B cell (primary cell): Measurements from ENCODE around the gene ZIC5. TPM values are rescaled to one million over a fixed set of nuclear protein-coding genes. Genes with fewer than 3 reads are reported as not detected.
A peak's percentile ranks its signal among the peaks of the same experiment; 100 is the strongest.

Experiments
- ATAC-seq: fragments of 200-7000 bp; cut with Tn5 transposase; one replicate; pipeline ENCODE4 v1.10.0; 2021; ENCODE audit warnings: low read depth, mild to moderate bottlenecking, moderate number of reproducible peaks, moderate library complexity
- CTCF ChIA-PET: fragments of 350-600 bp; sonication (Branson Sonifier 250); formaldehyde crosslinking; loops from one replicate; lab custom pipeline; 2021; ENCODE audit warnings: antibody characterized with exemption, inconsistent platforms; lab: Charles Lee
- POLR2A ChIA-PET: fragments of 350-600 bp; sonication (Branson Sonifier 250); formaldehyde crosslinking; loops from one replicate; lab custom pipeline; 2021; ENCODE audit warnings: antibody characterized with exemption; lab: Charles Lee
- DNase-seq: peaks from one replicate; pipeline ENCODE4 v3.0.0; 2013
- H2AFZ ChIP-seq: 2 replicates; pipeline ENCODE4 v1.6.1; 2012; ENCODE audit warnings: mild to moderate bottlenecking, low read depth, low read length; ENCODE audit not compliant: insufficient read depth, poor library complexity, severe bottlenecking
- H3K27ac ChIP-seq, 2 donors: 1 replicate in 1 of 2; 2 replicates in 1 of 2; pipeline ENCODE4 v1.5.1; 2012 to 2013; ENCODE audit warnings: low read length in 2 of 2, mild to moderate bottlenecking in 2 of 2, moderate library complexity in 1 of 2
- H3K27me3 ChIP-seq, 4 experiments: fragments of 200-600 bp in 1 of 4; sonication (generic) in 1 of 4; replicated peaks in 1 of 4; 1 replicate in 2 of 4; 2 replicates in 2 of 4; pipeline versions ENCODE4 v1.6.1 to v1.7.0; 2013 to 2016; ENCODE audit warnings: low read length in 3 of 4, mild to moderate bottlenecking in 2 of 4, mixed read lengths in 1 of 4, moderate library complexity in 1 of 4; ENCODE audit not compliant: insufficient read depth in 4 of 4, control insufficient read depth in 3 of 4; ENCODE audit errors: control extremely low read depth in 1 of 4
- H3K36me3 ChIP-seq, 2 experiments: replicated peaks in 1 of 2; 1 replicate in 1 of 2; 2 replicates in 1 of 2; pipeline versions ENCODE4 v1.6.1 to v1.7.1; 2013; ENCODE audit warnings: low read length in 1 of 2; ENCODE audit not compliant: insufficient read depth in 2 of 2, control insufficient read depth in 1 of 2; ENCODE audit errors: control extremely low read depth in 1 of 2, extremely low read depth in 1 of 2
- H3K4me1 ChIP-seq, 2 donors: fragments of 200-600 bp in 1 of 2; sonication (generic) in 1 of 2; 1 replicate in 1 of 2; 2 replicates in 1 of 2; pipeline versions ENCODE4 v1.5.1 to v1.6.1; 2013 to 2017; ENCODE audit warnings: low read length in 2 of 2; ENCODE audit not compliant: control insufficient read depth in 2 of 2, insufficient read depth in 2 of 2
- H3K4me2 ChIP-seq: replicated peaks from 2 replicates; pipeline ENCODE3; 2012; ENCODE audit warnings: mild to moderate bottlenecking, low read depth, low read length; ENCODE audit not compliant: poor library complexity, severe bottlenecking
- H3K4me3 ChIP-seq, 5 experiments: fragments of 200-600 bp in 1 of 5; sonication (generic) in 1 of 5; 1 replicate in 3 of 5; 2 replicates in 2 of 5; pipeline versions ENCODE4 v1.5.1 to v1.7.0; 2011 to 2016; ENCODE audit warnings: low read length in 4 of 5, mild to moderate bottlenecking in 4 of 5, low read depth in 2 of 5, control low read depth in 1 of 5, moderate library complexity in 1 of 5; ENCODE audit not compliant: insufficient read depth in 1 of 5; ENCODE audit errors: control extremely low read depth in 1 of 5, extremely low read depth in 1 of 5
- H3K79me2 ChIP-seq: fragments of 200-600 bp; sonication (generic); one replicate; pipeline ENCODE4 v1.6.0; 2016; ENCODE audit warnings: low read length; ENCODE audit not compliant: control insufficient read depth, insufficient read depth
- H3K9ac ChIP-seq: fragments of 200-600 bp; sonication (generic); 2 replicates; pipeline ENCODE4 v1.6.1; 2017; ENCODE audit warnings: mild to moderate bottlenecking, low read length, moderate library complexity
- H3K9me3 ChIP-seq, 3 donors: one replicate each; pipeline versions ENCODE4 v1.6.1 to v1.7.1; 2013; ENCODE audit warnings: low read length in 2 of 3; ENCODE audit not compliant: control insufficient read depth in 2 of 3, insufficient read depth in 1 of 3; ENCODE audit errors: control extremely low read depth in 1 of 3
- H4K20me1 ChIP-seq: 2 replicates; pipeline ENCODE4 v1.6.0; 2012; ENCODE audit warnings: mild to moderate bottlenecking, low read length; ENCODE audit not compliant: insufficient read depth, control insufficient read depth, poor library complexity, severe bottlenecking
- H3K27ac Mint-ChIP-seq: one replicate; pipeline ENCODE4 v1.8.0; 2021; ENCODE audit warnings: mixed read lengths
- H3K27me3 Mint-ChIP-seq: one replicate; pipeline ENCODE4 v1.8.0; 2021; ENCODE audit warnings: mixed read lengths
- H3K4me1 Mint-ChIP-seq: one replicate; pipeline ENCODE4 v1.8.0; 2021; ENCODE audit warnings: mixed read lengths
- H3K4me3 Mint-ChIP-seq: one replicate; pipeline ENCODE4 v1.8.0; 2021; ENCODE audit warnings: mixed read lengths
- H3K9me3 Mint-ChIP-seq: one replicate; pipeline ENCODE4 v1.8.0; 2022; ENCODE audit warnings: mixed read lengths; ENCODE audit not compliant: insufficient read depth
- EZH2 ChIP-seq: IDR thresholded peaks from 2 replicates; pipeline ENCODE4 v1.6.1; 2012; ENCODE audit warnings: borderline replicate concordance, low read depth, mild to moderate bottlenecking, moderate library complexity, low read length; ENCODE audit not compliant: insufficient read depth, poor library complexity, severe bottlenecking
- WGBS: methylation state at CpG from one replicate; pipeline ENCODE4 v1.1.5; 2013; ENCODE audit warnings: missing lambda C conversion rate; ENCODE audit not compliant: insufficient coverage; 5-methylcytosine and 5-hydroxymethylcytosine counted together
- intact Hi-C: fragments of 100-400 bp; cut with micrococcal nuclease; formaldehyde crosslinking; loops from one replicate; pipeline ENCODE4 v1.10.0; 2022
- polyA plus RNA-seq: library from polyadenylated mRNA; depleted of rRNA; stranded (reverse); fragments of >200 nt; gene quantifications from 2 replicates; pipeline ENCODE4 v1.2.3, GENCODE V29; 2012
- total RNA-seq, 2 donors: library from RNA; stranded (reverse); fragments of 120-200 nt in 1 of 2; gene quantifications; 1 replicate in 1 of 2; 2 replicates in 1 of 2; pipeline versions ENCODE4 v1.2.3 to v1.2.4, GENCODE V29; 2013 to 2022
- TF ChIP-seq, protein P1 (sequence below): fragments of 200-600 bp; IDR thresholded peaks from one replicate; pipeline ENCODE4 v1.8.0; 2022; ENCODE audit warnings: antibody characterized with exemption, mild to moderate bottlenecking

ZIC5 gene
- total and polyA plus RNA-seq, 2 donors (not counting 1 experiment from before 2014, with no cell fraction given): not detected

DNA sequence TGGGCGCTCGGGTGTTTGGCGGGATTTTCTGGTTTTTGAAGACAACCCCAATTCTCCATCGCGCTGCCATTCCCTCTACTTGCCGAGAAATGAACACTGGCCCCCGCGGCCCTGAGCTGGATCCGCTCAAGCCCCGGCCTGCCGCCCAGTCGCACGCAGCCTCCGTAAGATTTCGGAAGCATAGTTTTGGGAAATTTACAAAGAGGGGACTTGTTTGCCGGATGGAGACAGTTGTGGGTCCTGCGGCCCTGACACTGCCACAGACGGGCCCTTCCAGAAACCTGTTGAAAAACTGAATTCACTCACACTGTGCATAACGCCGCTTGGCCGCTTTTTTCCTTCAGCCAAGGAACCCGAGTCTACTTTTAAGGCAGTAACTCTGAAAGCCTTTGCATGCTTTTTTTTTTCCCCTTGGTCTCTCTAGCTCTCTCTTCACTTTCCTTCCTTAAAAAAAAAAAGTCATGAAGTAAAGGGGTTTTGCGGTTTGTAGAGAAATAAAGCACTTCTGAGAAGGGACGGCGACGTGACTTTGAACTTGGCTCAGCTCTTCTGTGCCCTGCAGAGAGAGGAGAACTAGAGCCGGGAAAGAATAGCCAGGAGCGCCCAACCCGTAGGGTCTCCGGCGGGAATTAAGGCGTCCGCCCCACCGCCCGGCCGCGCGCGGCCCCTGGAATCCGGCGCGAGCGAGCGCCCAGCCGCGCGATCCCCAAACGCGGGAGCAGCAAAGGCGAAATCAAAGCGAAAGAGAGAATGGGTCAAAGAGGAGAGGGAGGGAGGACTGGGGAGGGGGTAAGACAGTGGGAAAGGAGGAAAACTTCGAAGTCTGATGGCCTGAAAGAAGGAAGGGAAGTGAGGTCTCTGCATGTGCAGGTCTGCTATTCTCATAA is 6.6 kb upstream of the ZIC5 start:
- Histone ChIP-seq H3K4me1 (peaks cover 21 to 57% of the 10 kb centered on the region in 2 donors), H3K4me2 (peak overlapping the region; percentile 4), H3K9ac (no peak overlapping the region), H3K4me3 (no peak overlapping the region), H2AFZ (no peak overlapping the region), H3K27me3 (peaks cover 4 to 85% (median 74%) of the 10 kb centered on the region in 4 experiments), H3K27ac (no peak overlapping the region), H3K36me3 (no peaks in the 10 kb centered on the region), H3K9me3 (peaks cover 4 to 57% (median 42%) of the 10 kb centered on the region in 3 donors), H4K20me1 (no peaks in the 10 kb centered on the region), H3K79me2 (no peaks in the 10 kb centered on the region)
- intact Hi-C loops: loop anchor here (10.0 kb wide), 1 partner anchor 533 kb away; no protein-coding TSS in a partner anchor
- peak; percentile 37 for DNase-seq
- Mint-ChIP-seq H3K4me1 (peaks cover 7% of the 10 kb centered on the region), H3K27me3 (peaks cover 56% of the 10 kb centered on the region), H3K27ac (no peak overlapping the region), H3K9me3 (no peaks in the 10 kb centered on the region), H3K4me3 (no peak overlapping the region)
- ChIA-PET CTCF (no interaction called here), POLR2A (no interaction called here)
- no peak for ATAC-seq
- WGBS: 16% methylated on average over 27 of the region's 52 CpGs
- TF ChIP-seq, protein P1, sequence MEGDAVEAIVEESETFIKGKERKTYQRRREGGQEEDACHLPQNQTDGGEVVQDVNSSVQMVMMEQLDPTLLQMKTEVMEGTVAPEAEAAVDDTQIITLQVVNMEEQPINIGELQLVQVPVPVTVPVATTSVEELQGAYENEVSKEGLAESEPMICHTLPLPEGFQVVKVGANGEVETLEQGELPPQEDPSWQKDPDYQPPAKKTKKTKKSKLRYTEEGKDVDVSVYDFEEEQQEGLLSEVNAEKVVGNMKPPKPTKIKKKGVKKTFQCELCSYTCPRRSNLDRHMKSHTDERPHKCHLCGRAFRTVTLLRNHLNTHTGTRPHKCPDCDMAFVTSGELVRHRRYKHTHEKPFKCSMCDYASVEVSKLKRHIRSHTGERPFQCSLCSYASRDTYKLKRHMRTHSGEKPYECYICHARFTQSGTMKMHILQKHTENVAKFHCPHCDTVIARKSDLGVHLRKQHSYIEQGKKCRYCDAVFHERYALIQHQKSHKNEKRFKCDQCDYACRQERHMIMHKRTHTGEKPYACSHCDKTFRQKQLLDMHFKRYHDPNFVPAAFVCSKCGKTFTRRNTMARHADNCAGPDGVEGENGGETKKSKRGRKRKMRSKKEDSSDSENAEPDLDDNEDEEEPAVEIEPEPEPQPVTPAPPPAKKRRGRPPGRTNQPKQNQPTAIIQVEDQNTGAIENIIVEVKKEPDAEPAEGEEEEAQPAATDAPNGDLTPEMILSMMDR: no peak
- TF ChIP-seq EZH2: peak; percentile 96

DNA sequence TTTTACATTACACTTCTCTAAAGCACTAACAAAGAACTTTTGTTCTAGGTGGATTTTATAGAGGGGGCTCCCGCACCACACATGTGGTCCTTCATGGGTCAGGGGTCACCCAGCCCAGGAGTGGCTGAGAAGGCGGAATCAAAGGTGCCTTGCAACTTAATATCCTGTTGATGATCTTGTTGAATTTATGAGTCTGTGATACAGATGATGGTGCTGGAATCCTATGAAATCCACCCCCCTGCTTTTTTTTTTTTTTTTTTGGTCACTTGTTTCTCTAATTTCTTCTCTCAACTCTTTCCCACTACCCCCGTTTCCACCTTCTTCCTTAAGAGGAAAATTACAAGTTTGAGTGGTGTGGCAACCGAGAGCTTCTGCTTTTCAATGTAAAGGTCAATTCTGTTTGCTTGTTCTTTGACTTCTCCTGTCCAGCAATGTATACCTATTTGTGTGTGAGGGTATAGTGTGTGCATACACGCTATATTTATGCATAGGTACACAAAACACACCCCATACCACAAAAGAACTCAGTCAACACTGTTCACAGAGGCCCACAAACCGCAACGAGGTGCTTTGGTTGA is 5.9 kb upstream of the ZIC5 start:
- TF ChIP-seq, protein P1: no peak
- TF ChIP-seq EZH2: no peak
- H3K4me2 ChIP-seq: no peak overlapping the region
- no peaks in the 10 kb centered on the region for H3K36me3 ChIP-seq
- no peak overlapping the region for H3K9ac ChIP-seq
- intact Hi-C loops: loop anchor here (10.0 kb wide), 1 partner anchor 533 kb away; no protein-coding TSS in a partner anchor
- POLR2A ChIA-PET: no interaction called here
- WGBS: 40% methylated on average over 1 of the region's 7 CpGs
- no peak overlapping the region for H3K27ac ChIP-seq
- Mint-ChIP-seq H3K27me3 (peaks cover 58% of the 10 kb centered on the region), H3K9me3 (no peaks in the 10 kb centered on the region), H3K27ac (peak overlapping the region; percentile 32), H3K4me3 (no peak overlapping the region), H3K4me1 (peaks cover 7% of the 10 kb centered on the region)
- H2AFZ ChIP-seq: no peak overlapping the region
- peaks cover 4 to 52% (median 41%) of the 10 kb centered on the region in 3 donors for H3K9me3 ChIP-seq
- H3K4me1 ChIP-seq: peaks cover 14 to 50% of the 10 kb centered on the region in 2 donors
- H3K27me3 ChIP-seq: peaks cover 4 to 85% (median 75%) of the 10 kb centered on the region in 4 experiments
- DNase-seq (no peak), ATAC-seq (no peak)
- CTCF ChIA-PET: no interaction called here
- H4K20me1 ChIP-seq: no peaks in the 10 kb centered on the region
- H3K79me2 ChIP-seq: no peaks in the 10 kb centered on the region
- no peak overlapping the region for H3K4me3 ChIP-seq
